WTC11 (cell line): ENCODE data around the gene BMPR1B. TPM values are rescaled to one million over a fixed set of nuclear protein-coding genes. Genes with fewer than 3 reads are reported as not detected.
A peak's percentile ranks its signal among the peaks of the same experiment; 100 is the strongest.

Experiments used
- ATAC-seq: fragments of 200-7000 bp; cut with Tn5 transposase; 2 replicates; pipeline ENCODE4 v1.10.0; 2021; ENCODE audit warnings: mild to moderate bottlenecking, moderate library complexity
- CTCF ChIA-PET: fragments of 300-600 bp; sonication (Branson Sonifier 250); formaldehyde crosslinking; loops from one replicate; lab custom pipeline; 2021; ENCODE audit warnings: antibody characterized with exemption; lab: Charles Lee
- POLR2A ChIA-PET: fragments of 350-600 bp; sonication (Branson Sonifier 250); formaldehyde crosslinking; loops from one replicate; lab custom pipeline; 2021; ENCODE audit warnings: antibody characterized with exemption; lab: Charles Lee
- DNase-seq: peaks from one replicate; pipeline ENCODE4 v3.0.0; 2021; ENCODE audit warnings: low spot score
- H3K27ac Mint-ChIP-seq: 2 replicates; pipeline ENCODE4 v1.8.0; 2021; ENCODE audit warnings: mixed read lengths
- H3K27me3 Mint-ChIP-seq: 2 replicates; pipeline ENCODE4 v1.8.0; 2021; ENCODE audit warnings: low read depth, mild to moderate bottlenecking, moderate library complexity, mixed read lengths
- H3K36me3 Mint-ChIP-seq: 2 replicates; pipeline ENCODE4 v1.8.0; 2021; ENCODE audit warnings: mixed read lengths
- H3K4me1 Mint-ChIP-seq: 2 replicates; pipeline ENCODE4 v1.8.0; 2022; ENCODE audit warnings: mixed read lengths
- H3K4me3 Mint-ChIP-seq: 2 replicates; pipeline ENCODE4 v1.8.0; 2021; ENCODE audit warnings: mild to moderate bottlenecking, moderate library complexity, mixed read lengths
- H3K9me3 Mint-ChIP-seq: 2 replicates; pipeline ENCODE4 v1.8.0; 2021; ENCODE audit warnings: mixed read lengths
- CREM ChIP-seq: sonication (generic); formaldehyde crosslinking; IDR thresholded peaks from 2 replicates; pipeline ENCODE4 v1.8.1; 2022; ENCODE audit warnings: mild to moderate bottlenecking, missing genetic modification reagents, moderate library complexity
- ELF4 ChIP-seq: sonication (generic); formaldehyde crosslinking; IDR thresholded peaks from 2 replicates; pipeline ENCODE4 v1.8.1; 2022; ENCODE audit warnings: low read depth, mild to moderate bottlenecking, moderate library complexity, missing genetic modification reagents
- FOXJ3 ChIP-seq: sonication (generic); formaldehyde crosslinking; IDR thresholded peaks from 2 replicates; pipeline ENCODE4 v1.9.0; 2021; ENCODE audit warnings: missing genetic modification reagents, mild to moderate bottlenecking, borderline replicate concordance
- HMGA2 ChIP-seq: fragments of 250-450 bp; sonication (Bioruptor Pico); IDR thresholded peaks from 2 replicates; pipeline ENCODE4 v1.4.0; 2021; ENCODE audit warnings: mild to moderate bottlenecking, moderate library complexity
- IRF2 ChIP-seq: sonication (generic); formaldehyde crosslinking; IDR thresholded peaks from 2 replicates; pipeline ENCODE4 v1.8.0; 2022; ENCODE audit warnings: low read depth, missing genetic modification reagents, borderline replicate concordance
- JUN ChIP-seq: sonication (generic); formaldehyde crosslinking; IDR thresholded peaks from 2 replicates; pipeline ENCODE4 v1.8.0; 2023; ENCODE audit warnings: mild to moderate bottlenecking, missing genetic modification reagents
- KAT7 ChIP-seq: sonication (generic); formaldehyde crosslinking; IDR thresholded peaks from 2 replicates; pipeline ENCODE4 v1.8.1; 2023; ENCODE audit warnings: missing genetic modification reagents, mild to moderate bottlenecking, borderline replicate concordance
- NFYB ChIP-seq: sonication (generic); formaldehyde crosslinking; conservative IDR thresholded peaks from 2 replicates; pipeline ENCODE4 v1.8.0; 2022; ENCODE audit warnings: low read depth, missing genetic modification reagents
- NR2C2 ChIP-seq: sonication (generic); formaldehyde crosslinking; IDR thresholded peaks from 2 replicates; pipeline ENCODE4 v1.8.0; 2022; ENCODE audit warnings: mild to moderate bottlenecking, missing genetic modification reagents
- RORB ChIP-seq: fragments of 250-450 bp; sonication (Bioruptor Pico); IDR thresholded peaks from 2 replicates; pipeline ENCODE4 v1.9.0; 2021; ENCODE audit warnings: mild to moderate bottlenecking
- SMAD4 ChIP-seq: sonication (generic); formaldehyde crosslinking; IDR thresholded peaks from 2 replicates; pipeline ENCODE4 v1.8.0; 2022; ENCODE audit warnings: mild to moderate bottlenecking, missing genetic modification reagents
- TCF7 ChIP-seq: sonication (generic); formaldehyde crosslinking; IDR thresholded peaks from 2 replicates; pipeline ENCODE4 v1.8.0; 2022; ENCODE audit warnings: mild to moderate bottlenecking, low read depth, missing genetic modification reagents, moderate library complexity
- TEAD4 ChIP-seq: sonication (generic); formaldehyde crosslinking; IDR thresholded peaks from 2 replicates; pipeline ENCODE4 v1.8.0; 2022; ENCODE audit warnings: mild to moderate bottlenecking, missing genetic modification reagents
- ZBTB21 ChIP-seq: sonication (generic); formaldehyde crosslinking; IDR thresholded peaks from 2 replicates; pipeline ENCODE4 v1.8.1; 2023; ENCODE audit warnings: mild to moderate bottlenecking, missing genetic modification reagents, borderline replicate concordance
- ZNF138 ChIP-seq: sonication (generic); formaldehyde crosslinking; conservative IDR thresholded peaks from 2 replicates; pipeline ENCODE4 v1.8.1; 2022; ENCODE audit warnings: mild to moderate bottlenecking, moderate library complexity, missing genetic modification reagents
- ZNF219 ChIP-seq: sonication (generic); formaldehyde crosslinking; IDR thresholded peaks from 2 replicates; pipeline ENCODE4 v1.8.0; 2023; ENCODE audit warnings: missing genetic modification reagents, mild to moderate bottlenecking, borderline replicate concordance
- ZNF263 ChIP-seq: sonication (generic); formaldehyde crosslinking; IDR thresholded peaks from 2 replicates; pipeline ENCODE4 v1.8.1; 2022; ENCODE audit warnings: low read depth, mild to moderate bottlenecking, moderate library complexity, missing genetic modification reagents
- ZNF416 ChIP-seq: fragments of 250-450 bp; sonication (Bioruptor Pico); IDR thresholded peaks from 2 replicates; pipeline ENCODE4 v1.9.0; 2021; ENCODE audit warnings: mild to moderate bottlenecking, inconsistent platforms
- ZNF671 ChIP-seq: fragments of 250-450 bp; sonication (Bioruptor Pico); IDR thresholded peaks from 2 replicates; pipeline ENCODE4 v1.8.0; 2021; ENCODE audit warnings: mild to moderate bottlenecking
- total RNA-seq: library from RNA; stranded (reverse); gene quantifications from 3 replicates; pipeline ENCODE4 v1.2.3, GENCODE V29; 2021
- TF ChIP-seq, protein P1 (sequence below): fragments of 250-450 bp; sonication (Bioruptor Pico); IDR thresholded peaks from 2 replicates; pipeline ENCODE4 v1.9.0; 2021; ENCODE audit warnings: moderate library complexity, mild to moderate bottlenecking, inconsistent platforms, borderline replicate concordance
- TF ChIP-seq, protein P2 (sequence below): sonication (generic); formaldehyde crosslinking; IDR thresholded peaks from 2 replicates; pipeline ENCODE4 v1.8.0; 2022; ENCODE audit warnings: mild to moderate bottlenecking, missing genetic modification reagents
- TF ChIP-seq, protein P3 (sequence below): sonication (generic); formaldehyde crosslinking; IDR thresholded peaks from 2 replicates; pipeline ENCODE4 v1.8.1; 2022; ENCODE audit warnings: mild to moderate bottlenecking, moderate library complexity, missing genetic modification reagents
- TF ChIP-seq, protein P4 (sequence below): fragments of 250-450 bp; sonication (Bioruptor Pico); IDR thresholded peaks from 2 replicates; pipeline ENCODE4 v1.9.0; 2021; ENCODE audit warnings: mild to moderate bottlenecking
- TF ChIP-seq, protein P5 (sequence below): sonication (generic); formaldehyde crosslinking; IDR thresholded peaks from 2 replicates; pipeline ENCODE4 v1.8.0; 2022; ENCODE audit warnings: missing genetic modification reagents
- TF ChIP-seq, protein P6 (sequence below): sonication (generic); formaldehyde crosslinking; IDR thresholded peaks from 2 replicates; pipeline ENCODE4 v1.8.1; 2023; ENCODE audit warnings: mild to moderate bottlenecking, missing genetic modification reagents, moderate library complexity
- TF ChIP-seq, protein P7 (sequence below): sonication (generic); formaldehyde crosslinking; IDR thresholded peaks from 2 replicates; pipeline ENCODE4 v1.8.1; 2023; ENCODE audit warnings: mild to moderate bottlenecking, missing genetic modification reagents, moderate library complexity
- TF ChIP-seq, protein P8 (sequence below): sonication (generic); formaldehyde crosslinking; IDR thresholded peaks from 2 replicates; pipeline ENCODE4 v1.8.0; 2023; ENCODE audit warnings: mild to moderate bottlenecking, missing genetic modification reagents

The BMPR1B gene
- total RNA-seq, 1 experiment from 2014 or later = 0.77 TPM

DNA sequence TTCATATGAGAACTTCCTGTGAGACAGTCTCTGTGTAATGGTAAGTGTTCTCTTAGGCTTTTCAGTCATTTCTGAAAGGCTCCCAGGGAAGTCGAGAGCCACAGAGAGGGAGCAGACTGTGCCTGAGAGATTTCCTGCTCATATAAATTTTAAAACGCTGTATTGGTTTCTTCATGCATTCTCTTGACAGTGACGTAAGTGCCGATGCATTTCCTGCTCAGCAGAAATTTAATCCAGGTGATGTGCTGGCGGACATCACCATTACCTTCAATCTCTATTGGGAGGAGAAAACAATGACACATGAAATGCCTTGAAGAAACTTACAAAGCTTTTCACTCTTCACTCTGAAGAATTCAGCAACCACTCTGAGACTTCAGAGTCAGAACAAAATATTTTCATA lies 383.6 kb downstream of the BMPR1B start:
- H3K36me3 Mint-ChIP-seq = peaks cover 39% of the 10 kb centered on the region
- TF ChIP-seq JUN (CRISPR knock-in tag) (no peak), ZNF671 (CRISPR knock-in tag) (no peak), NR2C2 (CRISPR knock-in tag) (no peak), RORB (CRISPR knock-in tag) (no peak), IRF2 (no peak), KAT7 (no peak), NFYB (CRISPR knock-in tag) (no peak), ZNF416 (no peak)
- TF ChIP-seq, protein P1, sequence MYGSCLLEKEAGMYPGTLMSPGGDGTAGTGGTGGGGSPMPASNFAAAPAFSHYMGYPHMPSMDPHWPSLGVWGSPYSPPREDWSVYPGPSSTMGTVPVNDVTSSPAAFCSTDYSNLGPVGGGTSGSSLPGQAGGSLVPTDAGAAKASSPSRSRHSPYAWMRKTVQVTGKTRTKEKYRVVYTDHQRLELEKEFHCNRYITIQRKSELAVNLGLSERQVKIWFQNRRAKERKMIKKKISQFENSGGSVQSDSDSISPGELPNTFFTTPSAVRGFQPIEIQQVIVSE = no peak
- TF ChIP-seq, protein P2, sequence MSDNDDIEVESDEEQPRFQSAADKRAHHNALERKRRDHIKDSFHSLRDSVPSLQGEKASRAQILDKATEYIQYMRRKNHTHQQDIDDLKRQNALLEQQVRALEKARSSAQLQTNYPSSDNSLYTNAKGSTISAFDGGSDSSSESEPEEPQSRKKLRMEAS (CRISPR knock-in tag) = no peak
- TF ChIP-seq, all 79 proteins: peak for 0
- no peak for ATAC-seq
- Mint-ChIP-seq H3K9me3 (peaks cover 46% of the 10 kb centered on the region), H3K27ac (no peak overlapping the region), H3K4me1 (no peaks in the 10 kb centered on the region; the same call in 1 of the 2 replicates), H3K4me3 (no peak overlapping the region), H3K27me3 (peaks cover 80% of the 10 kb centered on the region)
- POLR2A ChIA-PET = no interaction called here
- CTCF ChIA-PET = no interaction called here
- DNase-seq = no peak

DNA sequence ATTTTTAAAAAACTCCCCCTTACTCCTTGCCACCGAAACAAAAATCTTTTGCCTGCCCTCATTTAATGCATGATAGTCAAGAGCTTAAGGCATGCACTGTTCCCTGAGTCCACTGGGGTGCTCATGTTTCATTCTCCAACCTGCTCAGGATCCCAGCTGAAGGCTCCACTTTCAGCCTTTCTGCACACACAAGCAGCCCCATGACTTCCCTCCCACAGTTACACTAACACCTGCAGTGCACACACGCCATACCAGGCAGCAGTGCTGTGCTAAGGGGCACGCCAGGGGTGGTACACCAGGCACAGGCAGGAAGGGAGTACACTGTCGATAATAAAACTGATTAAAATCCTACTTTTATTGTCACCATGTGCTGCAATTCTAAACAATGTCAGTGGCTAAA lies 385.2 kb downstream of the BMPR1B start:
- DNase-seq = no peak
- peak; percentile 66 for ATAC-seq
- CTCF ChIA-PET = interaction anchor here (0.7 to 1.4 kb wide), 2 partner anchors 301 to 401 kb away, joined by 3 read pairs; no protein-coding TSS in a partner anchor
- TF ChIP-seq, protein P3, sequence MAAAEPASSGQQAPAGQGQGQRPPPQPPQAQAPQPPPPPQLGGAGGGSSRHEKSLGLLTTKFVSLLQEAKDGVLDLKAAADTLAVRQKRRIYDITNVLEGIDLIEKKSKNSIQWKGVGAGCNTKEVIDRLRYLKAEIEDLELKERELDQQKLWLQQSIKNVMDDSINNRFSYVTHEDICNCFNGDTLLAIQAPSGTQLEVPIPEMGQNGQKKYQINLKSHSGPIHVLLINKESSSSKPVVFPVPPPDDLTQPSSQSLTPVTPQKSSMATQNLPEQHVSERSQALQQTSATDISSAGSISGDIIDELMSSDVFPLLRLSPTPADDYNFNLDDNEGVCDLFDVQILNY (CRISPR knock-in tag) = no peak
- no peak for TF ChIP-seq HMGA2
- TF ChIP-seq, protein P4, sequence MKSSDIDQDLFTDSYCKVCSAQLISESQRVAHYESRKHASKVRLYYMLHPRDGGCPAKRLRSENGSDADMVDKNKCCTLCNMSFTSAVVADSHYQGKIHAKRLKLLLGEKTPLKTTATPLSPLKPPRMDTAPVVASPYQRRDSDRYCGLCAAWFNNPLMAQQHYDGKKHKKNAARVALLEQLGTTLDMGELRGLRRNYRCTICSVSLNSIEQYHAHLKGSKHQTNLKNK = no peak
- TF ChIP-seq CREM (CRISPR knock-in tag) = no peak
- TF ChIP-seq TCF7 (CRISPR knock-in tag) = no peak
- no peak for TF ChIP-seq ZNF219
- no peak for TF ChIP-seq ZNF263 (CRISPR knock-in tag)
- TF ChIP-seq, protein P5, sequence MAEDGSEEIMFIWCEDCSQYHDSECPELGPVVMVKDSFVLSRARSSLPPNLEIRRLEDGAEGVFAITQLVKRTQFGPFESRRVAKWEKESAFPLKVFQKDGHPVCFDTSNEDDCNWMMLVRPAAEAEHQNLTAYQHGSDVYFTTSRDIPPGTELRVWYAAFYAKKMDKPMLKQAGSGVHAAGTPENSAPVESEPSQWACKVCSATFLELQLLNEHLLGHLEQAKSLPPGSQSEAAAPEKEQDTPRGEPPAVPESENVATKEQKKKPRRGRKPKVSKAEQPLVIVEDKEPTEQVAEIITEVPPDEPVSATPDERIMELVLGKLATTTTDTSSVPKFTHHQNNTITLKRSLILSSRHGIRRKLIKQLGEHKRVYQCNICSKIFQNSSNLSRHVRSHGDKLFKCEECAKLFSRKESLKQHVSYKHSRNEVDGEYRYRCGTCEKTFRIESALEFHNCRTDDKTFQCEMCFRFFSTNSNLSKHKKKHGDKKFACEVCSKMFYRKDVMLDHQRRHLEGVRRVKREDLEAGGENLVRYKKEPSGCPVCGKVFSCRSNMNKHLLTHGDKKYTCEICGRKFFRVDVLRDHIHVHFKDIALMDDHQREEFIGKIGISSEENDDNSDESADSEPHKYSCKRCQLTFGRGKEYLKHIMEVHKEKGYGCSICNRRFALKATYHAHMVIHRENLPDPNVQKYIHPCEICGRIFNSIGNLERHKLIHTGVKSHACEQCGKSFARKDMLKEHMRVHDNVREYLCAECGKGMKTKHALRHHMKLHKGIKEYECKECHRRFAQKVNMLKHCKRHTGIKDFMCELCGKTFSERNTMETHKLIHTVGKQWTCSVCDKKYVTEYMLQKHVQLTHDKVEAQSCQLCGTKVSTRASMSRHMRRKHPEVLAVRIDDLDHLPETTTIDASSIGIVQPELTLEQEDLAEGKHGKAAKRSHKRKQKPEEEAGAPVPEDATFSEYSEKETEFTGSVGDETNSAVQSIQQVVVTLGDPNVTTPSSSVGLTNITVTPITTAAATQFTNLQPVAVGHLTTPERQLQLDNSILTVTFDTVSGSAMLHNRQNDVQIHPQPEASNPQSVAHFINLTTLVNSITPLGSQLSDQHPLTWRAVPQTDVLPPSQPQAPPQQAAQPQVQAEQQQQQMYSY = no peak
- TF ChIP-seq ELF4 (CRISPR knock-in tag) = no peak
- TF ChIP-seq, protein P6, sequence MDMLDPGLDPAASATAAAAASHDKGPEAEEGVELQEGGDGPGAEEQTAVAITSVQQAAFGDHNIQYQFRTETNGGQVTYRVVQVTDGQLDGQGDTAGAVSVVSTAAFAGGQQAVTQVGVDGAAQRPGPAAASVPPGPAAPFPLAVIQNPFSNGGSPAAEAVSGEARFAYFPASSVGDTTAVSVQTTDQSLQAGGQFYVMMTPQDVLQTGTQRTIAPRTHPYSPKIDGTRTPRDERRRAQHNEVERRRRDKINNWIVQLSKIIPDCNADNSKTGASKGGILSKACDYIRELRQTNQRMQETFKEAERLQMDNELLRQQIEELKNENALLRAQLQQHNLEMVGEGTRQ (CRISPR knock-in tag) = no peak
- TF ChIP-seq ZBTB21 (CRISPR knock-in tag) = no peak
- TF ChIP-seq, protein P7, sequence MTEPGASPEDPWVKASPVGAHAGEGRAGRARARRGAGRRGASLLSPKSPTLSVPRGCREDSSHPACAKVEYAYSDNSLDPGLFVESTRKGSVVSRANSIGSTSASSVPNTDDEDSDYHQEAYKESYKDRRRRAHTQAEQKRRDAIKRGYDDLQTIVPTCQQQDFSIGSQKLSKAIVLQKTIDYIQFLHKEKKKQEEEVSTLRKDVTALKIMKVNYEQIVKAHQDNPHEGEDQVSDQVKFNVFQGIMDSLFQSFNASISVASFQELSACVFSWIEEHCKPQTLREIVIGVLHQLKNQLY = no peak
- no peak for TF ChIP-seq SMAD4 (CRISPR knock-in tag)
- TF ChIP-seq KAT7 = no peak
- TF ChIP-seq, protein P8, sequence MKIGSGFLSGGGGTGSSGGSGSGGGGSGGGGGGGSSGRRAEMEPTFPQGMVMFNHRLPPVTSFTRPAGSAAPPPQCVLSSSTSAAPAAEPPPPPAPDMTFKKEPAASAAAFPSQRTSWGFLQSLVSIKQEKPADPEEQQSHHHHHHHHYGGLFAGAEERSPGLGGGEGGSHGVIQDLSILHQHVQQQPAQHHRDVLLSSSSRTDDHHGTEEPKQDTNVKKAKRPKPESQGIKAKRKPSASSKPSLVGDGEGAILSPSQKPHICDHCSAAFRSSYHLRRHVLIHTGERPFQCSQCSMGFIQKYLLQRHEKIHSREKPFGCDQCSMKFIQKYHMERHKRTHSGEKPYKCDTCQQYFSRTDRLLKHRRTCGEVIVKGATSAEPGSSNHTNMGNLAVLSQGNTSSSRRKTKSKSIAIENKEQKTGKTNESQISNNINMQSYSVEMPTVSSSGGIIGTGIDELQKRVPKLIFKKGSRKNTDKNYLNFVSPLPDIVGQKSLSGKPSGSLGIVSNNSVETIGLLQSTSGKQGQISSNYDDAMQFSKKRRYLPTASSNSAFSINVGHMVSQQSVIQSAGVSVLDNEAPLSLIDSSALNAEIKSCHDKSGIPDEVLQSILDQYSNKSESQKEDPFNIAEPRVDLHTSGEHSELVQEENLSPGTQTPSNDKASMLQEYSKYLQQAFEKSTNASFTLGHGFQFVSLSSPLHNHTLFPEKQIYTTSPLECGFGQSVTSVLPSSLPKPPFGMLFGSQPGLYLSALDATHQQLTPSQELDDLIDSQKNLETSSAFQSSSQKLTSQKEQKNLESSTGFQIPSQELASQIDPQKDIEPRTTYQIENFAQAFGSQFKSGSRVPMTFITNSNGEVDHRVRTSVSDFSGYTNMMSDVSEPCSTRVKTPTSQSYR = no peak
- TF ChIP-seq FOXJ3 (CRISPR knock-in tag) = no peak
- no peak for TF ChIP-seq ZNF138 (CRISPR knock-in tag)
- no peak for TF ChIP-seq TEAD4

More for the DNA sequence above, 385.2 kb downstream of the BMPR1B start:
- Mint-ChIP-seq H3K27me3 (peaks cover 83% of the 10 kb centered on the region), H3K4me1 (peaks cover 5% of the 10 kb centered on the region), H3K4me3 (no peak overlapping the region), H3K36me3 (peaks cover 30% of the 10 kb centered on the region), H3K9me3 (peaks cover 32% of the 10 kb centered on the region), H3K27ac (no peak overlapping the region)
- POLR2A ChIA-PET = no interaction called here
